ENCODE results near the gene PSMA8.

Gene PSMA8

GRCh38 chr18:26090130-26091046, 43.3 kb upstream of the PSMA8 start, which contains the start of gene SS18:
Gene SS18 (minus strand): TSS chr18:26090613. CDS start chr18:26090569, 44 bp downstream.
- H3K27ac ChIP-seq, result peak within 1 kb of the TSS; percentile 80
- no peaks in the 10 kb centered on the region for H3K9me3 ChIP-seq
- H3K27me3 ChIP-seq, result peaks cover 5% of the 10 kb centered on the region
- TF ChIP-seq CTCF (IDR thresholded peaks at IDR 0.05), result no peak
- peaks cover 19 to 20% of the 10 kb centered on the region in 2 experiments for H3K4me1 ChIP-seq (ENCODE audit: control insufficient read depth in 1 of 2, insufficient read depth in 1 of 2, low read depth in 1 of 2, low read length in 1 of 2)
- H3K36me3 ChIP-seq, result peaks cover 10% of the 10 kb centered on the region
- peak within 1 kb of the TSS; percentile 68 to 80 for H3K4me3 ChIP-seq (ENCODE audit: low read depth in 1 of 2, low read length in 1 of 2)

GRCh38 chr18:26091047-26091630, 42.5 kb upstream of the PSMA8 start:
- Histone ChIP-seq H3K27me3 (peaks cover 5% of the 10 kb centered on the region), H3K27ac (peak overlapping the region; percentile 80), H3K9me3 (no peaks in the 10 kb centered on the region), H3K36me3 (peaks cover 5% of the 10 kb centered on the region), H3K4me3 (ENCODE audit: low read depth in 1 of 2, low read length in 1 of 2) (peak overlapping the region; percentile 68 to 80), H3K4me1 (ENCODE audit: control insufficient read depth in 1 of 2, insufficient read depth in 1 of 2, low read depth in 1 of 2, low read length in 1 of 2) (peaks cover 19 to 20% of the 10 kb centered on the region in 2 experiments)
- no peak for TF ChIP-seq CTCF (IDR thresholded peaks at IDR 0.05)

- Histone ChIP-seq H3K4me3 (ENCODE audit: low read depth in 1 of 2, low read length in 1 of 2) (no peak overlapping the region), H3K4me1 (ENCODE audit: control insufficient read depth in 1 of 2, insufficient read depth in 1 of 2, low read depth in 1 of 2, low read length in 1 of 2) (no peaks in the 10 kb centered on the region), H3K27me3 (no peaks in the 10 kb centered on the region), H3K36me3 (no peaks in the 10 kb centered on the region), H3K27ac (no peak overlapping the region), H3K9me3 (no peaks in the 10 kb centered on the region)
- TF ChIP-seq CTCF (IDR thresholded peaks at IDR 0.05), result no peak
Observed at GRCh38 chr18:26096852-26097251, 36.8 kb upstream of the PSMA8 start.

- no peak for TF ChIP-seq CTCF (IDR thresholded peaks at IDR 0.05)
- Histone ChIP-seq H3K36me3 (no peaks in the 10 kb centered on the region), H3K4me1 (ENCODE audit: control insufficient read depth in 1 of 2, insufficient read depth in 1 of 2, low read depth in 1 of 2, low read length in 1 of 2) (no peaks in the 10 kb centered on the region), H3K27ac (no peak overlapping the region), H3K4me3 (ENCODE audit: low read depth in 1 of 2, low read length in 1 of 2) (no peak overlapping the region), H3K27me3 (no peaks in the 10 kb centered on the region), H3K9me3 (no peaks in the 10 kb centered on the region)
Observed at GRCh38 chr18:26097563-26097962, 36.1 kb upstream of the PSMA8 start.

GRCh38 chr18:26103579-26103978, 30.1 kb upstream of the PSMA8 start:
- Histone ChIP-seq H3K36me3 (no peaks in the 10 kb centered on the region), H3K9me3 (no peaks in the 10 kb centered on the region), H3K4me1 (ENCODE audit: control insufficient read depth in 1 of 2, insufficient read depth in 1 of 2, low read depth in 1 of 2, low read length in 1 of 2) (no peaks in the 10 kb centered on the region), H3K27ac (no peak overlapping the region), H3K27me3 (no peaks in the 10 kb centered on the region), H3K4me3 (ENCODE audit: low read depth in 1 of 2, low read length in 1 of 2) (no peak overlapping the region)
- TF ChIP-seq CTCF (IDR thresholded peaks at IDR 0.05), result no peak

Data from neutrophil (primary cell).